ENCODE results near the gene ADM5. TPM values are rescaled to one million over a fixed set of nuclear protein-coding genes. Genes with fewer than 3 reads are reported as not detected.
"Not testable (repeated sequence)": the region's sequence is repeated elsewhere in the genome, so short reads cannot be mapped to it uniquely, and the experiment has no call there.

ADM5 gene
- total and polyA plus RNA-seq, 2 experiments from 2014 or later, result 2.8 to 5.7 TPM

DNA sequence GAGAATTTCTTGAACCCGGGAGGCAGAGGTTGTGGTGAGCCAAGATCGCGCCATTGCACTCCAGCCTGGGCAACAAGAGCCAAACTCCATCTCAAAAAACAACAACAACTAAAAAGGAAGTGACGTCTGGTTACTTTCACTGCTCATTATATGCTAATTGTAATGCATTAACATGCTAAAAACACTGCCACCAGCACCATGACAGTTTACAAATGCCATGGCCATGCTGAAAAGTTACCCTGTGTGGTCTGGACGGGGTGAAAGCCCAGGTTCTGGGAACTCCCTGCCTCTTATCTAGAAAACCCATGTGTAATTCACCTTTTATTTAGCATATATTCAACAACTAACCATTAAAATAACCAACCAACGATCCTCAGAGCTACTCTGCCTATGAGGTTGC is 29.6 kb downstream of the ADM5 start:
- peaks cover 12% of the 10 kb centered on the region for H3K4me1 Mint-ChIP-seq
- H3K36me3 Mint-ChIP-seq (ENCODE audit: low read depth), result peaks cover 6% of the 10 kb centered on the region
- H3K27ac Mint-ChIP-seq, result no peak overlapping the region
- no peak for ATAC-seq
- TF ChIP-seq ZNF114 (CRISPR knock-in tag; IDR thresholded peaks at IDR 0.05) (no peak), EZH2phosphoT487 (IDR thresholded peaks at IDR 0.05; ENCODE audit: unreplicated experiment) (no peak), NANOG (IDR thresholded peaks at IDR 0.05; ENCODE audit: borderline replicate concordance) (no peak), STAT1 (IDR thresholded peaks at IDR 0.05; ENCODE audit: unreplicated experiment) (no peak), POLR2AphosphoS5 (IDR thresholded peaks at IDR 0.05; ENCODE audit: low read depth) (no peak), JUNB (IDR thresholded peaks at IDR 0.05; ENCODE audit: unreplicated experiment) (no peak), EZH2 (IDR thresholded peaks at IDR 0.05; ENCODE audit: low read depth, unreplicated experiment) (no peak)
- Histone ChIP-seq H3K36me3 (ENCODE audit: insufficient read depth) (no peaks in the 10 kb centered on the region), H3K4me2 (0 out of 2 replicates have a peak overlapping the region, but pooled peaks have one; percentile 2), H2AFZ (peak overlapping the region; percentile 70), H4K20me1 (replicated peaks; ENCODE audit: insufficient read depth) (no peaks in the 10 kb centered on the region), H3K27ac (ENCODE audit: low read depth) (peak overlapping the region; percentile 18; the same call in 1 of the 2 replicates), H3K27me3 (ENCODE audit: insufficient read depth) (no peaks in the 10 kb centered on the region), H3K79me2 (replicated peaks; ENCODE audit: insufficient read depth) (no peaks in the 10 kb centered on the region), H3F3A (replicated peaks; ENCODE audit: low read depth) (0 out of 2 replicates have a peak, but pooled peaks cover 6% of the 10 kb centered on the region), H3K4me3 (no peak overlapping the region), H3K9me2 (ENCODE audit: insufficient read depth) (no peaks in the 10 kb centered on the region), H3K4me1 (ENCODE audit: insufficient read depth) (no peaks in the 10 kb centered on the region; the same call in 1 of the 2 replicates)
- H3K27me3 Mint-ChIP-seq (ENCODE audit: insufficient read depth, low read depth, poor library complexity), result peaks cover 22% of the 10 kb centered on the region
- no peak for DNase-seq (ENCODE audit: low spot score)
- no peak overlapping the region for H3K4me3 Mint-ChIP-seq
- peaks cover 2% of the 10 kb centered on the region; the same call in 1 of the 3 replicates for H3K9me3 Mint-ChIP-seq

DNA sequence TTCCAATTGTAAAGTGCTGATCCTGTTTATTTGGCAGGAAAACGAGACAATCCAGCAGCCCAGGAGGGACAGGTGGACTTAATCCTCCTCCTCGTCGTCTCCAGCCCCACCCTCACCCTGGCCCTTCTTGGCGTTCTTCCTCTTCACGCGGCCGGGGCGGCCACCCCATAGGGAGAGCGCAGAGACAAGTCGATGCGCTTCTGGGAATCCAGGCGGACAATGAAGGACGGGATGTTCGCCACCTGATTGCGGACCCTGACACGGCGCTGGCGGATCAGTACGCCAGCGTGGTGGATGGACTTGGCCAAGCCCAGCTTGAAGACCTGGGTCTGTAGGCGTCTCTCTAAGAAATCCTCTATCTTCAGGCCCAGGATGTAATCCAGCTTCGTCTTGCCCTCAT is 30.0 kb downstream of the ADM5 start:
- H3K4me3 Mint-ChIP-seq; ATAC-seq; H3K27me3 ChIP-seq (ENCODE audit: insufficient read depth); H3K4me1 ChIP-seq (ENCODE audit: insufficient read depth); H3K36me3 Mint-ChIP-seq (ENCODE audit: low read depth); DNase-seq (ENCODE audit: low spot score); H3K9me3 Mint-ChIP-seq; H4K20me1 ChIP-seq (replicated peaks; ENCODE audit: insufficient read depth); H3K27ac Mint-ChIP-seq; H3K36me3 ChIP-seq (ENCODE audit: insufficient read depth); H3K9me2 ChIP-seq (ENCODE audit: insufficient read depth); H3K4me3 ChIP-seq; H3K79me2 ChIP-seq (replicated peaks; ENCODE audit: insufficient read depth); H3F3A ChIP-seq (replicated peaks; ENCODE audit: low read depth); H3K27ac ChIP-seq (ENCODE audit: low read depth): not testable (repeated sequence)
- Histone ChIP-seq H3K4me2 (0 out of 2 replicates have a peak overlapping the region, but pooled peaks have one; percentile 2), H2AFZ (peak overlapping the region; percentile 70)
- Mint-ChIP-seq H3K4me1 (peaks cover 12% of the 10 kb centered on the region), H3K27me3 (ENCODE audit: insufficient read depth, low read depth, poor library complexity) (peaks cover 22% of the 10 kb centered on the region)

DNA sequence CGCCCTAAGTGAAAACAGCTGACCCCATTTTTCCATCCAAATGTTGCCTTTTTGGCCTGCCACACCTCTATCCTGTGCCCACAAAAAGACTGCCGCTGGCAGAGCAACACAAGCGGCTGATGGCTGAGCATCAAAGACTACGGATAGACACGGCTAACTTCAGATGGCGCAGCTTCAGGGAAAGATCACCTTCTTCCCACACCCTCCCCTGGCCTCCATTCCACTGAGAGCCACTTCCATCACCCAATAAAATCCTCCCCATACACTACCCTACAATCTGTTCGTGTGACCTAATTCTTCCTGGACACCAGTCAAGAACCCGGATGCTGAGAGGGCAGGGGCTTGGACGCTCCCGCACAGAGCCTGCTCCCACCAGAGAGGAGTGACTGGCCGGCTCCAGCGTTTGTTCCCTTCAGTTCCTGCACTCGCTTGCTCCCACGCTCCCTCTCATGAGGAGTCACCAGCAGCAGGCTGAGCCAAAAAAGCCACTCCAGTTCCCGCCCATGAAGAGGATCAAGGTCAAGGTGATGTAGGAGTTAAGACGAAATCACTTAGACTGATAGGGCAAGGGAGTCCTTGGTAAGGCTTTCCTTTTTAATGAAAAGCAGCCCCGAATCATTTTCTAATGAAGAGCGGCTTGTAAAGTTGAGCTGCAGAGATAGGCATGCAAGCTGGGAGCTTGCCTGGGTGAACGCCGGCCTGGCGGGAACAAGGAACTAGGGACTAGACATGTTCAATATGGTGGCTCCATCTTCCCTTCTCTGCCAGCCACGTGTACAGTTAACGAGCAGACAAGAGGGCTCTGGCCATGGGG is 38.0 kb downstream of the ADM5 start:
- no peak overlapping the region for H3K4me2 ChIP-seq
- Mint-ChIP-seq H3K36me3 (ENCODE audit: low read depth) (no peaks in the 10 kb centered on the region; the same call in 2 of the 3 replicates), H3K4me3 (no peak overlapping the region), H3K27me3 (ENCODE audit: insufficient read depth, low read depth, poor library complexity) (peaks cover 7% of the 10 kb centered on the region), H3K27ac (no peak overlapping the region), H3K4me1 (no peaks in the 10 kb centered on the region), H3K9me3 (no peaks in the 10 kb centered on the region)
- H3K36me3 ChIP-seq (ENCODE audit: insufficient read depth), result no peaks in the 10 kb centered on the region
- no peaks in the 10 kb centered on the region for H3K4me1 ChIP-seq (ENCODE audit: insufficient read depth)
- no peaks in the 10 kb centered on the region for H3K27me3 ChIP-seq (ENCODE audit: insufficient read depth)
- no peak for TF ChIP-seq EZH2phosphoT487 (IDR thresholded peaks at IDR 0.05; ENCODE audit: unreplicated experiment)
- TF ChIP-seq, protein P1, sequence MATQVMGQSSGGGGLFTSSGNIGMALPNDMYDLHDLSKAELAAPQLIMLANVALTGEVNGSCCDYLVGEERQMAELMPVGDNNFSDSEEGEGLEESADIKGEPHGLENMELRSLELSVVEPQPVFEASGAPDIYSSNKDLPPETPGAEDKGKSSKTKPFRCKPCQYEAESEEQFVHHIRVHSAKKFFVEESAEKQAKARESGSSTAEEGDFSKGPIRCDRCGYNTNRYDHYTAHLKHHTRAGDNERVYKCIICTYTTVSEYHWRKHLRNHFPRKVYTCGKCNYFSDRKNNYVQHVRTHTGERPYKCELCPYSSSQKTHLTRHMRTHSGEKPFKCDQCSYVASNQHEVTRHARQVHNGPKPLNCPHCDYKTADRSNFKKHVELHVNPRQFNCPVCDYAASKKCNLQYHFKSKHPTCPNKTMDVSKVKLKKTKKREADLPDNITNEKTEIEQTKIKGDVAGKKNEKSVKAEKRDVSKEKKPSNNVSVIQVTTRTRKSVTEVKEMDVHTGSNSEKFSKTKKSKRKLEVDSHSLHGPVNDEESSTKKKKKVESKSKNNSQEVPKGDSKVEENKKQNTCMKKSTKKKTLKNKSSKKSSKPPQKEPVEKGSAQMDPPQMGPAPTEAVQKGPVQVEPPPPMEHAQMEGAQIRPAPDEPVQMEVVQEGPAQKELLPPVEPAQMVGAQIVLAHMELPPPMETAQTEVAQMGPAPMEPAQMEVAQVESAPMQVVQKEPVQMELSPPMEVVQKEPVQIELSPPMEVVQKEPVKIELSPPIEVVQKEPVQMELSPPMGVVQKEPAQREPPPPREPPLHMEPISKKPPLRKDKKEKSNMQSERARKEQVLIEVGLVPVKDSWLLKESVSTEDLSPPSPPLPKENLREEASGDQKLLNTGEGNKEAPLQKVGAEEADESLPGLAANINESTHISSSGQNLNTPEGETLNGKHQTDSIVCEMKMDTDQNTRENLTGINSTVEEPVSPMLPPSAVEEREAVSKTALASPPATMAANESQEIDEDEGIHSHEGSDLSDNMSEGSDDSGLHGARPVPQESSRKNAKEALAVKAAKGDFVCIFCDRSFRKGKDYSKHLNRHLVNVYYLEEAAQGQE (IDR thresholded peaks at IDR 0.05; ENCODE audit: unreplicated experiment), result no peak
- TF ChIP-seq, protein P2, sequence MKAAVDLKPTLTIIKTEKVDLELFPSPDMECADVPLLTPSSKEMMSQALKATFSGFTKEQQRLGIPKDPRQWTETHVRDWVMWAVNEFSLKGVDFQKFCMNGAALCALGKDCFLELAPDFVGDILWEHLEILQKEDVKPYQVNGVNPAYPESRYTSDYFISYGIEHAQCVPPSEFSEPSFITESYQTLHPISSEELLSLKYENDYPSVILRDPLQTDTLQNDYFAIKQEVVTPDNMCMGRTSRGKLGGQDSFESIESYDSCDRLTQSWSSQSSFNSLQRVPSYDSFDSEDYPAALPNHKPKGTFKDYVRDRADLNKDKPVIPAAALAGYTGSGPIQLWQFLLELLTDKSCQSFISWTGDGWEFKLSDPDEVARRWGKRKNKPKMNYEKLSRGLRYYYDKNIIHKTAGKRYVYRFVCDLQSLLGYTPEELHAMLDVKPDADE (IDR thresholded peaks at IDR 0.05), result no peak
- TF ChIP-seq ZNF331 (CRISPR knock-in tag; IDR thresholded peaks at IDR 0.05; ENCODE audit: low read depth), result no peak
- no peak for TF ChIP-seq NANOG (IDR thresholded peaks at IDR 0.05; ENCODE audit: borderline replicate concordance)
- TF ChIP-seq, protein P3, sequence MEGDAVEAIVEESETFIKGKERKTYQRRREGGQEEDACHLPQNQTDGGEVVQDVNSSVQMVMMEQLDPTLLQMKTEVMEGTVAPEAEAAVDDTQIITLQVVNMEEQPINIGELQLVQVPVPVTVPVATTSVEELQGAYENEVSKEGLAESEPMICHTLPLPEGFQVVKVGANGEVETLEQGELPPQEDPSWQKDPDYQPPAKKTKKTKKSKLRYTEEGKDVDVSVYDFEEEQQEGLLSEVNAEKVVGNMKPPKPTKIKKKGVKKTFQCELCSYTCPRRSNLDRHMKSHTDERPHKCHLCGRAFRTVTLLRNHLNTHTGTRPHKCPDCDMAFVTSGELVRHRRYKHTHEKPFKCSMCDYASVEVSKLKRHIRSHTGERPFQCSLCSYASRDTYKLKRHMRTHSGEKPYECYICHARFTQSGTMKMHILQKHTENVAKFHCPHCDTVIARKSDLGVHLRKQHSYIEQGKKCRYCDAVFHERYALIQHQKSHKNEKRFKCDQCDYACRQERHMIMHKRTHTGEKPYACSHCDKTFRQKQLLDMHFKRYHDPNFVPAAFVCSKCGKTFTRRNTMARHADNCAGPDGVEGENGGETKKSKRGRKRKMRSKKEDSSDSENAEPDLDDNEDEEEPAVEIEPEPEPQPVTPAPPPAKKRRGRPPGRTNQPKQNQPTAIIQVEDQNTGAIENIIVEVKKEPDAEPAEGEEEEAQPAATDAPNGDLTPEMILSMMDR (conservative IDR thresholded peaks at IDR 0.05; ENCODE audit: low read depth in 2 of 2), result no peak
- TF ChIP-seq JUNB (IDR thresholded peaks at IDR 0.05; ENCODE audit: unreplicated experiment), result no peak
- TF ChIP-seq ZNF114 (CRISPR knock-in tag; IDR thresholded peaks at IDR 0.05), result no peak
- TF ChIP-seq CREB1 (CRISPR knock-in tag; IDR thresholded peaks at IDR 0.05; ENCODE audit: low read depth), result no peak
- ATAC-seq (no peak), DNase-seq (ENCODE audit: low spot score) (no peak)
- peaks cover 2% of the 10 kb centered on the region; the same call in 1 of the 2 replicates for H3K9me2 ChIP-seq (ENCODE audit: insufficient read depth)
- peak overlapping the region; percentile 87 for H2AFZ ChIP-seq
- H3K79me2 ChIP-seq (replicated peaks; ENCODE audit: insufficient read depth), result no peaks in the 10 kb centered on the region
- H3K4me3 ChIP-seq, result no peak overlapping the region
- H3F3A ChIP-seq (replicated peaks; ENCODE audit: low read depth), result no peaks in the 10 kb centered on the region
- H4K20me1 ChIP-seq (replicated peaks; ENCODE audit: insufficient read depth), result no peaks in the 10 kb centered on the region
- H3K27ac ChIP-seq (ENCODE audit: low read depth), result 0 out of 2 replicates have a peak overlapping the region, but pooled peaks have one; percentile 32

Measured in GM23338 (cell line).